Transverse colon (tissue), 3 donors: ENCODE measurements around the gene LPAR1.

Experiments
- CTCF ChIP-seq, 5 experiments: fragments of 200-600 bp in 3 of 5; fragments of 450-650 bp in 2 of 5; sonication (generic) in 3 of 5; IDR thresholded peaks; 1 replicate in 2 of 5; 2 replicates in 3 of 5; pipeline ENCODE4 v1.5.1; 2016 to 2017; ENCODE audit warnings: antibody characterized with exemption in 5 of 5, inconsistent platforms in 3 of 5, mild to moderate bottlenecking in 2 of 5, moderate library complexity in 1 of 5
- POLR2A ChIP-seq: fragments of 450-650 bp; IDR thresholded peaks from one replicate; pipeline ENCODE4 v1.6.1; 2016; ENCODE audit warnings: antibody characterized with exemption, mild to moderate bottlenecking, moderate library complexity

GRCh38 chr9:110923601-110924000 is 114.7 kb downstream of the LPAR1 start:
- TF ChIP-seq CTCF (IDR thresholded peaks at IDR 0.05) = no peak
- no peak for TF ChIP-seq POLR2A
